Lower leg skin (tissue), 3 donors: ENCODE measurements around the gene ARHGAP1.

Experiments used
- POLR2A ChIP-seq, 2 donors: fragments of 450-650 bp; IDR thresholded peaks; one replicate each; pipeline ENCODE4 v1.6.1; 2016 to 2017; ENCODE audit warnings: antibody characterized with exemption in 2 of 2, mild to moderate bottlenecking in 1 of 2, moderate library complexity in 1 of 2
- TF ChIP-seq, protein P1 (sequence below), 3 donors: fragments of 450-650 bp; IDR thresholded peaks; one replicate each; pipeline ENCODE4 v1.5.1; 2016; ENCODE audit warnings: antibody characterized with exemption in 3 of 3, mild to moderate bottlenecking in 3 of 3, moderate library complexity in 2 of 3

DNA sequence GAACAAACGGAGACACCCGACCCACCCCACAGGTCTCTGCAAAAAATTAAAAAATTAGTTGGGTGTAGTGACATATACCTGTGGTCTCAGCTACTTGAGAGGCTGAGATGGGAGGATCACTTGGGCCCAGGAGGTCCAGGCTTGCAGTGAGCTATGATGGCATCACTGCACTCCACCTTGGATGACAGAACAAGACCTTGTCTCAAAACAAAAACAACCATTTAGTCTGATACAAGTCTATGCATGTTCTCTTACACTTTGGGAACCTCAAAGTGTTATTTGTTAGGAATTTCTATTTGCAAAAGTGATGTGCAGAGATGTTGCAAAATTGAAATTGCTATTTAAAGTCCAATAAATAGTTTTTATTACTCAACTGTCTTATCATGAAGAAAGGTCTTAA lies 68.7 kb downstream of the ARHGAP1 start:
- TF ChIP-seq POLR2A (IDR thresholded peaks at IDR 0.05) = no peak
- TF ChIP-seq, protein P1, sequence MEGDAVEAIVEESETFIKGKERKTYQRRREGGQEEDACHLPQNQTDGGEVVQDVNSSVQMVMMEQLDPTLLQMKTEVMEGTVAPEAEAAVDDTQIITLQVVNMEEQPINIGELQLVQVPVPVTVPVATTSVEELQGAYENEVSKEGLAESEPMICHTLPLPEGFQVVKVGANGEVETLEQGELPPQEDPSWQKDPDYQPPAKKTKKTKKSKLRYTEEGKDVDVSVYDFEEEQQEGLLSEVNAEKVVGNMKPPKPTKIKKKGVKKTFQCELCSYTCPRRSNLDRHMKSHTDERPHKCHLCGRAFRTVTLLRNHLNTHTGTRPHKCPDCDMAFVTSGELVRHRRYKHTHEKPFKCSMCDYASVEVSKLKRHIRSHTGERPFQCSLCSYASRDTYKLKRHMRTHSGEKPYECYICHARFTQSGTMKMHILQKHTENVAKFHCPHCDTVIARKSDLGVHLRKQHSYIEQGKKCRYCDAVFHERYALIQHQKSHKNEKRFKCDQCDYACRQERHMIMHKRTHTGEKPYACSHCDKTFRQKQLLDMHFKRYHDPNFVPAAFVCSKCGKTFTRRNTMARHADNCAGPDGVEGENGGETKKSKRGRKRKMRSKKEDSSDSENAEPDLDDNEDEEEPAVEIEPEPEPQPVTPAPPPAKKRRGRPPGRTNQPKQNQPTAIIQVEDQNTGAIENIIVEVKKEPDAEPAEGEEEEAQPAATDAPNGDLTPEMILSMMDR (IDR thresholded peaks at IDR 0.05) = no peak
